Breast epithelium (tissue), 4 donors: Measurements from ENCODE around the gene ADRA1B. TPM values are rescaled to one million over a fixed set of nuclear protein-coding genes. Genes with fewer than 3 reads are reported as not detected.

Source experiments
- DNase-seq, 2 donors: peaks; one replicate each; pipeline ENCODE4 v3.0.0-alpha.2; 2019; ENCODE audit warnings: low spot score in 2 of 2
- H3K27ac ChIP-seq, 2 donors: fragments of 200-600 bp; sonication (generic) in 1 of 2; one replicate each; pipeline ENCODE4 v1.5.1; 2016 to 2019; ENCODE audit warnings: mild to moderate bottlenecking in 1 of 2
- H3K27me3 ChIP-seq, 2 donors: fragments of 200-600 bp; sonication (generic) in 1 of 2; one replicate each; pipeline versions ENCODE4 v1.5.1 to v1.6.0; 2017 to 2019; ENCODE audit warnings: control low read depth in 1 of 2, mild to moderate bottlenecking in 1 of 2
- H3K36me3 ChIP-seq: fragments of 200-600 bp; one replicate; pipeline ENCODE4 v1.5.1; 2019
- H3K4me1 ChIP-seq, 2 donors: fragments of 200-600 bp; sonication (generic); one replicate each; pipeline ENCODE4 v1.5.1; 2016 to 2019; ENCODE audit warnings: control low read depth in 1 of 2
- H3K4me3 ChIP-seq, 3 donors: fragments of 200-600 bp; sonication (generic); 1 replicate in 2 of 3; 2 replicates in 1 of 3; pipeline ENCODE4 v1.5.1; 2016 to 2019; ENCODE audit warnings: mild to moderate bottlenecking in 3 of 3, moderate library complexity in 2 of 3
- H3K9me3 ChIP-seq, 2 donors: fragments of 200-600 bp; sonication (generic) in 1 of 2; one replicate each; pipeline ENCODE4 v1.5.1; 2016 to 2019; ENCODE audit warnings: control low read depth in 1 of 2
- POLR2A ChIP-seq: fragments of 450-650 bp; IDR thresholded peaks from one replicate; pipeline ENCODE4 v1.6.1; 2016; ENCODE audit warnings: antibody characterized with exemption, mild to moderate bottlenecking, moderate library complexity
- POLR2AphosphoS5 ChIP-seq, 3 donors: sonication (generic); formaldehyde crosslinking; IDR thresholded peaks; one replicate each; pipeline ENCODE4 v1.6.1; 2017; ENCODE audit warnings: antibody characterized with exemption in 3 of 3
- intact Hi-C: fragments of 100-400 bp; cut with DNase I; formaldehyde crosslinking; loops from one replicate; pipeline ENCODE4 v1.15.1; 2023; ENCODE audit warnings: low total_unique reads
- total RNA-seq, 3 donors: library from RNA; depleted of rRNA; stranded (reverse); fragments of >200 nt; gene quantifications; one replicate each; pipeline ENCODE4 v1.1.0, GENCODE V29; 2016
- TF ChIP-seq, protein P1 (sequence below), 3 donors: fragments of 450-650 bp; IDR thresholded peaks; one replicate each; pipeline ENCODE4 v1.5.1; 2016 to 2017; ENCODE audit warnings: antibody characterized with exemption in 3 of 3, mild to moderate bottlenecking in 3 of 3, moderate library complexity in 3 of 3

ADRA1B gene
- total RNA-seq, 3 donors from 2014 or later, result 0.33 to 2.9 (median 0.88) TPM

DNA sequence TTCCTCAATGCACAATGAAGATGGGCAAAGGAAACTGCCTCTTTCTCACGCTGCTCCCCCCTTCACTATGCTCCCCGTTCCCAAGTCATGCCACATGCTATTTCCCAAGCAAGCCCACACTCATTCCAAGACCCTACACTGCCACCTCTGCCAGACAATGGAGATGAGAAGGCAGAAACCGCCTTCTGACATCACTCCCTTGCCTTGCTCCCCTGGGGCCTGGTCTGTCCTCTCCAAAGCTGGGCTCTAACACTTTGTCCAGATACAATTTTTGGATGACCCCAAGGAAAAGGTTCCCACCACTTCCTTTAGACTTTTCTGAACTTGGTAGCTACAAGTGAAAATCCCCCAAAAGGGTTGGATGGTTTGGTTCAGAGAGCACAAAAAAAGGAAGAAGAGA, 7.2 kb upstream of the ADRA1B start:
- Histone ChIP-seq H3K36me3 (no peaks in the 10 kb centered on the region), H3K4me1 (peaks cover 0 to 4% of the 10 kb centered on the region in 2 donors), H3K27ac (no peak overlapping the region), H3K9me3 (no peaks in the 10 kb centered on the region), H3K27me3 (peaks cover 0 to 9% of the 10 kb centered on the region in 2 donors), H3K4me3 (no peak overlapping the region)
- no peak for TF ChIP-seq POLR2AphosphoS5 (IDR thresholded peaks at IDR 0.05)
- no peak for DNase-seq
- intact Hi-C loops, result no loop called here

DNA sequence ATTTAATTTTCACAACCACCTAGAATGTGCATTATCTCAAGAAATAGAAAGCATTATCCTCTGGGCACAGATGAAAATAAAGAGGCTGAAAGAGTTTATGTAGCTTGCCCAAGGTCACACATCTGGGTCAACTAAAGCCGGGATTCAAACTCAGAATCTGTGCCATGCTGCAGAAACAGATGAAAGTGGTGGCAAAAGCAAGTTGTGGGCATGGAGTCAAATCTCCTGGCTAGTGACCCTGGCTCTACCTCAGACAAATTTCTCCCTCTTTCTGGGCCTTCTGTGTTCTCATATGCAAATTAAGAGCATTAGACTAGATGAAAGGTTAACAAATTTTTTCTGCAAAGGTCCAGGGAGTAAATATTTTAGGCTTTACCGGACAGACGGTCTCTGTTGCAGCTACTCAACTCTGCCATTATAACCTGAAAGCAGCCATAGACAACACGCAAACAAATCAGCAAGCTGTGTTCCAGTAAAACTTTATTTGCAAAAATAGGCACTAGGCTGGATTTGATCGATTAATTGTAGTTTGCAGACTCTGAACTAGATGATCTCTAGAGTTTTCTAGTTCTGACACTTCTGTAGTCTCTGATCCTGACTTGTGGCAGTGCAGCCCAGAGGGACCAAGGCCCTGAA, 6.0 kb upstream of the ADRA1B start:
- H3K4me3 ChIP-seq, result no peak overlapping the region
- no peak for TF ChIP-seq POLR2A
- TF ChIP-seq, protein P1, sequence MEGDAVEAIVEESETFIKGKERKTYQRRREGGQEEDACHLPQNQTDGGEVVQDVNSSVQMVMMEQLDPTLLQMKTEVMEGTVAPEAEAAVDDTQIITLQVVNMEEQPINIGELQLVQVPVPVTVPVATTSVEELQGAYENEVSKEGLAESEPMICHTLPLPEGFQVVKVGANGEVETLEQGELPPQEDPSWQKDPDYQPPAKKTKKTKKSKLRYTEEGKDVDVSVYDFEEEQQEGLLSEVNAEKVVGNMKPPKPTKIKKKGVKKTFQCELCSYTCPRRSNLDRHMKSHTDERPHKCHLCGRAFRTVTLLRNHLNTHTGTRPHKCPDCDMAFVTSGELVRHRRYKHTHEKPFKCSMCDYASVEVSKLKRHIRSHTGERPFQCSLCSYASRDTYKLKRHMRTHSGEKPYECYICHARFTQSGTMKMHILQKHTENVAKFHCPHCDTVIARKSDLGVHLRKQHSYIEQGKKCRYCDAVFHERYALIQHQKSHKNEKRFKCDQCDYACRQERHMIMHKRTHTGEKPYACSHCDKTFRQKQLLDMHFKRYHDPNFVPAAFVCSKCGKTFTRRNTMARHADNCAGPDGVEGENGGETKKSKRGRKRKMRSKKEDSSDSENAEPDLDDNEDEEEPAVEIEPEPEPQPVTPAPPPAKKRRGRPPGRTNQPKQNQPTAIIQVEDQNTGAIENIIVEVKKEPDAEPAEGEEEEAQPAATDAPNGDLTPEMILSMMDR (IDR thresholded peaks at IDR 0.05), result no peak
- no peak for TF ChIP-seq POLR2AphosphoS5 (IDR thresholded peaks at IDR 0.05)
- intact Hi-C loops, result no loop called here
- peaks cover 0 to 4% of the 10 kb centered on the region in 2 donors for H3K4me1 ChIP-seq
- H3K36me3 ChIP-seq, result no peaks in the 10 kb centered on the region
- H3K9me3 ChIP-seq, result no peaks in the 10 kb centered on the region
- peaks cover 0 to 15% of the 10 kb centered on the region in 2 donors for H3K27me3 ChIP-seq
- H3K27ac ChIP-seq, result no peak overlapping the region
- no peak for DNase-seq

DNA sequence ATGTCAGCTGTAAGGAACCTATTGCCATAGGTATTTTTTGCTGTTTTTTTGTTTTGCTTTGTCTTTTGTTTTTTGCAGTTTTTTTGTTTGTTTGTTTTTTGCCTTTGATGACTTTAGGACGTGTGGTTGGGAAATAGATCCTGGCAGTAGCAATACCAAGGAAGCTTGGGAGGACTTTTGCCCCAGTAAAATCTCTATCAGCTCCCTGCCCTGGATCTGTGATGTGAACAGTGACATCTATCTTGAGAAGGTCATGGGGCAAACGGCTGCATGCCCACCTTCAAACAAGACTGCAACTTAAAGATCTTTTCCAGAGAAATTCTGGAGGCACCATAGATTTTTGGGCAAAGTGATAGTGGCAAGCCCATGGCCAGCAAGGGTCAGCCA, 5.4 kb upstream of the ADRA1B start:
- Histone ChIP-seq H3K9me3 (no peaks in the 10 kb centered on the region), H3K27me3 (peaks cover 0 to 15% of the 10 kb centered on the region in 2 donors), H3K27ac (no peak overlapping the region), H3K4me1 (peaks cover 0 to 4% of the 10 kb centered on the region in 2 donors), H3K36me3 (no peaks in the 10 kb centered on the region), H3K4me3 (no peak overlapping the region)
- intact Hi-C loops, result no loop called here
- no peak for DNase-seq
- no peak for TF ChIP-seq POLR2AphosphoS5 (IDR thresholded peaks at IDR 0.05)
- TF ChIP-seq POLR2A, result no peak
- TF ChIP-seq, protein P1 (IDR thresholded peaks at IDR 0.05), result no peak

DNA sequence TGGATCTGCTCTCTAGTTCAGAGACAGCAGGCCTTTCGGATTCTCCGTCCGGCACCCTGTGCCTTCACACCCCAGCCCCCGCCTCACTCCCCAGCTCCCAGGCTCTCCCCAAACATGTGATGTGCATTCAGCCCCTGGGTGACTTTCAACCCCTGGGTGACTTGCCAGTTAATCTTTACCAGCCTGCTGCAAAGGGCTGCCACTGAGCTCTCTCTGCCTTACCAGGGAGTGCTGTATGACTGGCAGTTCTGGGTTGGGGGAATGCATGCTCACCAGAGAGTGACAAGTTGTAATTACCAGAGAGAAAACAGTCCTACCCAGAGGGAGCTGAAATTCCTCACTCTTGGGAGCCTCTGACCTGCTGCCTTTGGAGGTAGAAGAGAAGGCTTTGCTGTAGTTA, 4.9 kb upstream of the ADRA1B start:
- TF ChIP-seq POLR2A (no peak), POLR2AphosphoS5 (IDR thresholded peaks at IDR 0.05) (no peak)
- TF ChIP-seq, protein P1 (IDR thresholded peaks at IDR 0.05), result no peak
- H3K36me3 ChIP-seq, result no peaks in the 10 kb centered on the region
- H3K9me3 ChIP-seq, result no peaks in the 10 kb centered on the region
- peaks cover 0 to 4% of the 10 kb centered on the region in 2 donors for H3K4me1 ChIP-seq
- intact Hi-C loops, result no loop called here
- H3K4me3 ChIP-seq, result no peak overlapping the region
- H3K27me3 ChIP-seq, result peaks cover 0 to 15% of the 10 kb centered on the region in 2 donors
- no peak overlapping the region for H3K27ac ChIP-seq
- no peak for DNase-seq

DNA sequence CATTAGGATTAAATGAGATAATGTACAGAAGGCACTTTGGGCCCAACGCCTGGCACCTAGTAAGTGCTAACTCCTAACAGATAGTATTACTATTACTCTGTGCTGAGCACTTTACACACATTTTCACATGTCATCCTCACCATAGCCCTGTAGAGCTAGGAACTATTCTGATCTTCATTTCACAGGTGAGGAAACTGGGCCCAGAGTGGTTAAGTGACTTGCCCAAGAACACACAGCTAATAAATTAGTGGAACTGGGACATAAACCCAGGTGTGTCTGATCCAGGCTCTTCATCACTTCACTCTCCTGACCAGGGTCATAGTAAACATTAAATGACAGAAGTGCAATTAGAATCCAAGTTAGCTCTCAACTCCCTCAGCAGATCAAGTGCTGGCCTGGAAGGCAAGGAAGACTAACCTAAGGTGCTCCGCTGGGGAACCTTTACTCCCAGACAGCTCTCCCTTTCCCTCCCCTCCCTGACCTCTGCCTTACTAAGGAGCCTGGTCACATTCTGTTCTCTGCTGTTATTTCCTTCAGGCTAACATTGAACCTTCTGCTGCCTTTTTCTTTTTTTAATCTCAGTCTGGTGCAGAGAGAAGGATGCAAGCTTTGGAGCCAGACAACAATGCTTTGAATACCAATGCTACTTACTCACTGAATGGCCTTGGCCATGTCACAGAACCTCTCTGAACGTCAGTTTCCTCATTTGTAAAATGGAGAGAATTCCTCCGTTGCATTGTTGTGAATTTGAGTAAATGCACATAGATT, 4.1 kb upstream of the ADRA1B start:
- Histone ChIP-seq H3K27ac (no peak overlapping the region), H3K27me3 (peaks cover 0 to 15% of the 10 kb centered on the region in 2 donors), H3K4me1 (peaks cover 0 to 4% of the 10 kb centered on the region in 2 donors), H3K4me3 (no peak overlapping the region), H3K9me3 (no peaks in the 10 kb centered on the region), H3K36me3 (no peaks in the 10 kb centered on the region)
- TF ChIP-seq POLR2AphosphoS5 (IDR thresholded peaks at IDR 0.05) (no peak), POLR2A (no peak)
- DNase-seq, result no peak
- intact Hi-C loops, result no loop called here

DNA sequence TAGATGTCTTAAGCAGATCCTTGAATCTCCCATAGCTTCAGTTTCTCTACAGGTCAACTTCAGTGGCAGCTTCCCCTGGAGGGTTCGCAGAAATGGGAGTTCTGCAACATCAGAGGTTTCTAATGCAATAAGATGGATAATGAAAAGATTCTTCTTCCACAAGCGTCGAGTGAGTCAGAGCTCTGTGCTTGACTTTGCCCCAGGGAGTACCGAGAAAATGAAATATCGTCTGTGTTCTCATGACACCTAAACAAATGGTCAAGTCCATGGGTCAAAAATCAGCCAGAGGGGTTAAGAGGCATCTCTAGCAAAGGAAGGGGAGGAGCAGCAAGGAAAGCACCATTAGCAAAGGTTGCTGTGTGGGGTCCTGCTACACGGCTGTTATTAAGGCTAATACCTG, 3.2 kb upstream of the ADRA1B start:
- H3K4me1 ChIP-seq, result peaks cover 0 to 4% of the 10 kb centered on the region in 2 donors
- H3K9me3 ChIP-seq, result no peaks in the 10 kb centered on the region
- intact Hi-C loops, result no loop called here
- TF ChIP-seq POLR2A (no peak), POLR2AphosphoS5 (IDR thresholded peaks at IDR 0.05) (peak in 1 of 3 donors; percentile 9)
- TF ChIP-seq, protein P1 (IDR thresholded peaks at IDR 0.05), result no peak
- H3K4me3 ChIP-seq, result no peak overlapping the region
- no peak overlapping the region for H3K27ac ChIP-seq
- H3K36me3 ChIP-seq, result no peaks in the 10 kb centered on the region
- H3K27me3 ChIP-seq, result peaks cover 0 to 15% of the 10 kb centered on the region in 2 donors
- DNase-seq, result no peak
